Stimulated activated naive CD4-positive, alpha-beta T cell (primary cell): ENCODE data around the gene ABCB11.
A peak's percentile ranks its signal among the peaks of the same experiment; 100 is the strongest.

Source experiments
- DNase-seq, 6 experiments: peaks; one replicate each; lab custom pipeline; 2025; lab: John Stamatoyannopoulos, UW

ABCB11 gene

GRCh38 chr2:169007941-169008340 is 23.2 kb downstream of the ABCB11 start:
- no peak for DNase-seq

DNA sequence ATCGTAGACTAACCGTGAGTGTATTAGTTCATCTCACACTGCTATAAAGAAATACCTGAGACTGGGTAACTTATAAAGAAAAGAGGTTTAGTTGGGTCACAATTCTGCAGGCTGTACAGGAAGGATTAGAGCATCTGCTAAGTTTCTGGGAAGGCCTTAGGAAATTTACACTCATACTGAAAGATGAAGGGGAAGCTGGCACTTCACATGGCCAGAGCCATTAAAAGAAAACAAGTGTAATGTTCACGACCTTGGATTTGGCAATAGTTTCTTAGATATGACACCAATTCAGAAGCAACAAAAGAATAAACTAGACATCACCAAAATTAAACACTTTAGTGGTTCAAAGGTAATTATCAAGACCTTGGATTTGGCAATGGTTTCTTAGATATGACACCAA is 23.8 kb downstream of the ABCB11 start:
- no peak for DNase-seq

DNA sequence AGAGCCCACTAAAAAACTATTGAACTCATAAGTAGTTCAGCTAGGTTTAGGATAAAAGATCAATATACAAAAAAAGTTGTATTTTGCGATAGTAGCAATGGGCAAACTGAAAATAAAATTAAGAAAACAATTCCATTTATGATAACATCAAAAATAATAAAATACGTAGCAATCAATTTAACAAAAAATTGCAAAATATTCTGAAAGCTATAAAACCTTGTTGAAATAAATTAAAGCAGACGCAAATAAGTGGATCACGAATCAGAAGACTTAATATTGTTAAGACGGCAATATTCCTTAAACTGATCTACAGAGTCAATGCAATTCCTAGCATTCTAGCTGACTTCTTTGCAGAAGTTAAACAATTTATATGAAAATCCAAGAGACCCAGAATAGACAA is 24.5 kb downstream of the ABCB11 start:
- no peak for DNase-seq

DNA sequence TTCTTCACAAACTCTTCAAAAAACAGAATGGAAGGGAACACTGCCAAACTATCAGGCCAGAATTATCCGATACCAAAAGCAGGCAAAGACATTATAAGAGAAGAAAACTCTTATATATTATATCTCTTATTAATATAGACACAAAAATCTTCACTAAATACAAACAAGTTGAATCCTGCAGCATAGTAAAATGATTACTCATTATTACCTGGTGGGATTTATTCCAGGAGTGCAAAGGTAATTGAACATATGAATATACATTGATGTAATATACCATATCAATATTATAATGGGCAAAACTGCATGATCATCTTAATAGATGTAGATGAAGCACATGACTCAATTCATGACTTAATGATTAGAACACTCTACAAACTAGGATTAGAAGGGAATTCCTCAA is 25.1 kb downstream of the ABCB11 start:
- DNase-seq: no peak

GRCh38 chr2:169005080-169005598 is 26.0 kb downstream of the ABCB11 start:
- DNase-seq: no peak

GRCh38 chr2:169002161-169002738 is 28.9 kb downstream of the ABCB11 start:
- DNase-seq: no peak

DNA sequence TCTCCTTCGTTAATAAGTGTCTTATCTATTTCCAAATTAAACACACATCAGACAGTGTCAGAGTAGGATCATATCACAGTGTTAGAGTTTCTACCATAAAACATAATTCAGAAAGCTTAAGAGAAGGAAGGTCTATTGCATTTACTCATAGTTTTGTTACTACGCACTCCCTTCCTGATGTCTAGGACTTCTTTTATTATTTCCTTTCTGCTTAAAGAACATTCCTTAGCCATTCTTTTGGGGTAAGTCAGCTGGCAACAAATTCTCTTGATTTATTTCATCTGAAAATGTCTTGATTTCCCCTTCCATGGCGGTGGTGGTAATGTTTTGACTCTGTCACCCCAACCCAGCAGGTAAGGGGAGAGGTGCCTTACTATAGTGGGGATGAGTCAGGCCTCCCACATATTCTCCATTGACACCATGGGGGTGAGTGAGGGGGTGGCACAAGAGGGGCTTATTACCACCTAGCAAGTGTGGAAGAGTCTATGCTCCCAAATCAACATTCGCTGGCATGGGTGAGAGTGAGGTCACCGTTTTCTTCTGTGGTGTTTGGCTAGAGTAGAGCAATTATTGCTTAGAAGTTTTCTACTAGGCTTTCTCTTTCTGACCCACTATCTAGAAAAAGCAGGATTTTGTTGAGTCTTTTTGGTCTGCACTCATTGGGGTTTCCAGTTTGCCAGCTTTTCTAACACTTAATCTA is 29.9 kb downstream of the ABCB11 start:
- DNase-seq: no peak

- no peak for DNase-seq
These were observed 31.4 kb downstream of the ABCB11 start for GRCh38 chr2:168999668-169000213.

- no peak for DNase-seq
These were observed 32.4 kb downstream of the ABCB11 start for GRCh38 chr2:168998609-168999211.

- DNase-seq: no peak
These were observed 33.3 kb downstream of the ABCB11 start for GRCh38 chr2:168997794-168998193.

- DNase-seq: no peak
These were observed 34.0 kb downstream of the ABCB11 start for GRCh38 chr2:168997118-168997521.

GRCh38 chr2:168995744-168996143 is 35.4 kb downstream of the ABCB11 start:
- DNase-seq: no peak

DNA sequence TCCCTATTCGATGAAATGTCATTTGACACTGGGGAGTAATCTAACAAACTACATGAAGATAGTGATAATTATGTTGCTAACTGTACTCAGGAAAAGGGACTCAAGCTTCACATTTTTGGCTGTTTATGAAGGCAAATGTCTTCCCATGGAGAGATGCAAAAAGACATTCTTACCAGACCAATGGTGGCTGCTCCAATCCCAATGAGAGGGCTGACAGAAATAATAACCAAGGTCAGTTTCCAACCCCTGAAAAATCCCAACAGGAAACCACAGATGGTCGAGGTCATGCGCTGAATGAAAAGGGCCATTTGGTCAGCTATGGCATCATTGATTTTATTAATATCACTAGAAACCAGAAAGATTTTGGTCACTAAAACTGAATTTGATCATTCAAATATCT is 37.6 kb downstream of the ABCB11 start:
- DNase-seq: no peak

DNA sequence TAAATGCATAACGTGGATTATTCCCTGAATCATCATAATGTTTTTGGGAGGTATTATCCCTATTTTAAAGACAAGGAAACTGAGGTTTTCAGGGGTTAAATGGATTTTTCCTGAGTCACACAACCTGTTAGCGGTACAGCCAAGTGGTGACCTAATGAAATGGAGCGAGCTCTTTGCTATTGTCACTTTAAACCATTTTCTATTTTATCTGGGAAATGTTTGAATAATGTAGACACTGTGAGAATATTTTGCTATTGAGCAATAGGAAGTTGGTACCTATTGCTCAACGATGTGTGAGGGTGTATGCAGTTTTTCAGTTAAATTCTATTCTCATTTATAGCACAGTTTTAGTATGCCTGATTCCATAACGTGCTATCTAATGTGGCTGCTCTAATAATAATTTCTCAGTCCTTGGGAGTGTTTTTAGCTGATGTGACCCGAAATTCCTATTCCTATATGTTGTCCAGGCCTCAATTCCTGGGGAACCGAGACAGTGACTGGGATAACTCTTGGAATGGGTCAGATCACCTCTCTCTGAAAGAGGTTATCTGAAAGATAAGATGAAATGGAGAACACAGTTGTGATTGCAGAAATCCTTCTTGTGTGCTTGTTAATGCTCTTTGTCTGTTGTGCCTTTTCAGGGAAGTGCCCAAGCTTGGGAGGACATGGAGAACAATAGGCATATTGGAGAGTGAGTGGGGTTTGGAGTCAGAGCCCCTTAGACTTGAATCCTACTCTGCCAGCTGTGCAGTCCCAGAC is 38.4 kb downstream of the ABCB11 start:
- DNase-seq: no peak

GRCh38 chr2:168992026-168992425 is 39.1 kb downstream of the ABCB11 start:
- no peak for DNase-seq

GRCh38 chr2:168988755-168989154 is 42.4 kb downstream of the ABCB11 start:
- no peak for DNase-seq

- DNase-seq: no peak
These were observed 44.7 kb downstream of the ABCB11 start for GRCh38 chr2:168986398-168986943.

- DNase-seq: no peak
These were observed 49.5 kb downstream of the ABCB11 start for GRCh38 chr2:168981651-168982050.

DNA sequence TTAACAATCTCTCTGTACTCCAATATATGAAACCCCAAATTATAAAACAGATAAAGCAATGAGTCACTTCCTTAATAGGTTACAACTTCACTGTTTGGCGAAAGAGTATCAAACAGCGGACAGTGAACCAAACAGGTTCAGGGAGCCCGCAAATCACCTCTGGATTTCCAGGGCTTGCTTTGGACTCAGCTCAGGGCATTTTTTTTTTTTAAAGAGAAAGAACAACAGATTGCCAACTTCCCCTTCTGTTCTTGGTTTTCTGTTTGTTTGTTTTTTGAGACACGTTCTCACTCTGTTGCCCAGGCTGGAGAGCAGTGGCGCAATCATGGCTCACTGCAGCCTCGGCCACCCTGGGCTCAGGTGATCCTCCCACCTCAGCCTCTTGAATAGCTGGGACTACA is 52.7 kb downstream of the ABCB11 start:
- no peak for DNase-seq

DNA sequence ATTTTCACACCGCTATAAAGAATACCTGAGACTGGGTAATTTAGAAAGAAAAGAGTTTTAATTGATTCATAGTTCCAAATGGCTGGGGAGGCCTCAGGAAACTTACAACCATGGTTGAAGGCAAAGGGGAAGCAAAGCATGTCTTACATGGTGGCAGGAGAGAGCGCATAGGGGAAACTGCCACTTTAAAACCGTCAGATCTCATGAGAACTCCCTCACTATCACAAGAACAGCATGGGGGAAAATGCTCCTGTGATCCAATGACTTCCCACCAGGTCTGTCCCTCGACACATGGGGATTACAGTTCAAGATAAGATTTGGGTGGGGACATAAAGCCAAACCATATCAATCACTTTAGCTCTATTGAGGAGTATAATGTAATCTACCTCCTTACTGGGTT is 53.5 kb downstream of the ABCB11 start:
- peak in 1 of 6 experiments; percentile 14 for DNase-seq

DNA sequence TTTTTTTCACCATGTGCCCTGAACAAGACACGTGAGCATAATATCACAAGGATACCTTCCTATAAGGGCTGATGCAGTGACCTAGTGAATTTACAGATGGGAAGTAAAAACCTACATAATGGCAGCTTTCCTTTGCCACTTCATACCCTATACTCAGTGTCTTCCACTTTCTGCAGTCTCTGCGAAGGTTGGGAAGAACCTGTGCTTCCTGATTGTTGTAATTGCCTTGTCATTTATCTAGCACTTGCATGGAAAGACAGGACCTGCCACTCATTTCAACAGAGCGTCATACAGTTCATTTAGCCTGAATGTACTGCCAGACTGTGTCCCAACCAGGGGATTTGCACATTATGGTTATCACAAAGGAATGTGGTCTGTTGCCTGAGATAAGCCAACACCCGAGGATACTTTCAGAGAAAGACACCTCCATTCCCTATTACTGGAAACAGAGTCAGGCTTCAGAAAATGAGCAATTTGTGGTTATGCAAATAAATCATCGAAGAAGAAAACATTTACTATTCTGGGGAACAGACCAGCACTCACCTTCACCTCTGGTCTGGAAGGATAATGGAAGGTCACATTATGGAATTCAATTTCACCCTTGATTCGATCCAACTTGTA is 55.0 kb downstream of the ABCB11 start:
- DNase-seq: peak in 2 of 6 experiments; percentile 8 to 11
